HTR-8/SVneo (cell line): ENCODE measurements around the gene ORMDL2.
"Not testable (repeated sequence)": the region's sequence is repeated elsewhere in the genome, so short reads cannot be mapped to it uniquely, and the experiment has no call there.

ENCODE experiments used
- DNase-seq: peaks from one replicate; pipeline ENCODE4 v3.0.0; 2011; ENCODE audit warnings: low spot score, mixed read lengths; ENCODE audit not compliant: insufficient read length
- FAIRE-seq: peaks from 2 replicates; lab custom pipeline; 2011; peaks lifted over from hg19 to GRCh38; lab: Jason Lieb, UNC

The ORMDL2 gene

DNA sequence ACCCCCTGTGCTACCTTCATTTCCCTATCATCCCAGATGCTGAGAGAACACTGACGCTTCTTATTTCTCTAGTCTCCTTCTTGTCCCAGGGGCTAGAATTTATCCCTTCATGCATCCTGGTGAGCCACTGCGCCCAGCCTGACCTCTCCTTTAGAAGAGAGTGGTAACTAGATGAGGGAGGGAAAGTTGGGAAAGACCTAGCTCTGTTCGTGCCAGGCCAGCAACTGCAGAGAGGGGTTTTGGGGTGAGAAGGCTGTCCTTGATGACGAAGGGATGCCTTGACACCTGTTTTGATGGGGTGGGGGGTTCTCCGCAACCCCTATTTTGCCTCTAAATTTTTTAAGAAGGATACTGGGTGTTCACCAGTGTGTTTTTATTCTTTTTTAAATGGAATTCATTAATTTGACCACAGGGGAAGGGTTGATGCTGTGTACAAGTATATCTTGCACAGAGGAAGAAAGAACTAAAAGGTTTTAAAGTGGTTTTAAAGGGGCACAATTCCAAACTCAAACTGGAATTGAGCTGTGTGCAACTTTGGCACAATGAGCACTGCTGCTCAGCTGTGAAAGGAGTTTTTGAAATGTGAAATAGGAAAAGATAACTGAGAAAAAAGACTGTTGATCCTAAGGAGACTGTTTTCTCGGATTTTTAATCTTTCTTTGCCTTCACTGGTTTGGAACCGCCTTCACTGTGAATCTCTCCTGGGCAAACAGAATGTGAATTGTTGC, 31.9 kb downstream of the ORMDL2 start:
- no peak for DNase-seq

DNA sequence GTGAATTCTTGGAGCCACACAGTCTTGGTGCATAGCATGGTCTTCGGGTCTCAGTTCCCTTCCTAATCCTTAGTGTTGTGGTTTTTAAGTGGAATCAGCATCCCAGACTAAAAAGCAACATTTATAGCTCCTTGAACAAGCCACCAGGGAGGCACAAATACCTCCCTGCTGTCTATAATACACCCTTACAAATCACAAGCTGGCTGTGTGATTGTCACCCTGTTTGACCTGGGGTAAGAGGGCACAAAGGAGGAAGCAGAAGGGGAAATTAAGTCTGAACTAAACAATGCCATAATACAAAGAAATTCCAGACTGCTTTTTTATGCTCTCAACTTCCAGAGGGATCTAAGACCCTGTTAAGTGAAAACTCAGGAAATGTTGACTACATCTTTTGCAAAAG, 32.6 kb downstream of the ORMDL2 start:
- DNase-seq (no peak), FAIRE-seq (no peak)

More for the DNA sequence above, 31.9 kb downstream of the ORMDL2 start:
- no peak for FAIRE-seq

- FAIRE-seq (no peak), DNase-seq (no peak)
Measured at GRCh38 chr12:55850893-55851292, 33.1 kb downstream of the ORMDL2 start.

- FAIRE-seq, result no peak
- no peak for DNase-seq
Measured at GRCh38 chr12:55852740-55853139, 34.9 kb downstream of the ORMDL2 start.

DNA sequence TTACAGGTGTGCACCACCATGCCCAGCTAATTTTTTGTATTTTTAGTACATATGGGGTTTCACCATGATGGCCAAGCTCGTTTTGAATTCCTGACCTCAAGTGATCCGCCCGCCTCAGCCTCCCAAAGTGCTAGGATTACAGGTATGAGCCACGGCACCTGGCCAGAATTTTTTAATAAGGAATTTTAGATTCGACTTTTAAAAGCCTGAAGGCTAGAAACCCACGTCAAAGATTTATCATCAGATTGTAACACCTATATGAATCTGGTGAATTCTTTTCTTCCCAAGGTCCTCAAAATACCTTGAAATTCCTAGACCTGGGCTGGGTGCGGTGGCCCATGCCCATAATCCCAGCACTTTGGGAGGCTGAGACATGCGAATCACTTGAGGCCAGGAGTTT, 43.6 kb downstream of the ORMDL2 start:
- DNase-seq (no peak), FAIRE-seq (no peak)

DNA sequence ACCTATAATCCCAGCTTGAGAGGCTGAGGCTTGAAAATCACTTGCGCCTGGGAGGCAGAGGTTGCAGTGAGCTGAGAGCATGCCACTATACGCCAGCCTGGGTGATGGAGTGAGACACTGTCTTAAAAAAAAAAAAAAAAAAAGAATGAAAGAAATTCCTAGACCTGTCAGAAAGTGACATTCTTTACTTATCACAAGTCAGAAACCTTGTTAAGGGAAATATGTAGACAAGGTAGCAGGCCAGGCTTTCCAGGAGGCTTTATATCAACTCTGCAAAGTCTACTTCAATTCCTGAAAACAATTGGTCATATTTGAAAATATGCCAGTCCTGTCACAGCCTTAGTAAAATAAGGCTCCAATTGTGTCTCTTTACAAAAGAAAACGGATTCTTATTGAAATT, 44.0 kb downstream of the ORMDL2 start:
- FAIRE-seq, result no peak
- DNase-seq, result no peak

GRCh38 chr12:55862286-55862685, 44.4 kb downstream of the ORMDL2 start:
- no peak for DNase-seq
- FAIRE-seq, result no peak

GRCh38 chr12:55862931-55863330, 45.1 kb downstream of the ORMDL2 start:
- DNase-seq, FAIRE-seq: not testable (repeated sequence)

GRCh38 chr12:55865327-55865726, 47.5 kb downstream of the ORMDL2 start:
- no peak for DNase-seq

GRCh38 chr12:55866454-55867004, 48.7 kb downstream of the ORMDL2 start:
- DNase-seq, FAIRE-seq: not testable (repeated sequence)

More at GRCh38 chr12:55865327-55865726, 47.5 kb downstream of the ORMDL2 start:
- FAIRE-seq, result no peak
